Measurements from ENCODE around the gene PAM. TPM values are rescaled to one million over a fixed set of nuclear protein-coding genes. Genes with fewer than 3 reads are reported as not detected.

PAM gene
- polyA plus RNA-seq, 1 donor from 2014 or later, result 363 TPM

DNA sequence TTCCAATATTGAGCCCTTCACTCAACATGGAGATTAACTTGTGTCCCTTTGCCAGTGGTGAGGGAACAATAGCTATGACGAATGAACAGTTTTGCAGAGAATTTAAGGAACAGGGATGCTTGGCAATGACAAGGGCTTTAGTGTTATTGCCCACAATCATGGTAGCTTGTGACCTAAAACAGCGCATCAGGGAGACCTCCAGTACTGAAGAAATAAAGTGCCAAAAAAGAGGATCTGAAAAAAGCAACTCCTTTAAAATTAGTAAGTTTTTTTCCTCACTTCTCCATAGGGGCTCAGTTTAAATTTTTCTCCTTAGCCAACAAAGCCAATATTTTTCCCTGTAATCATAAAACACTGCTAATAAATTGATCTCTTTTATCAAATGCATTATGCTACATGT is 41.8 kb upstream of the PAM start:
- Histone ChIP-seq H3K79me2 (replicated peaks; ENCODE audit: insufficient read depth, low read length) (no peaks in the 10 kb centered on the region), H3F3A (ENCODE audit: insufficient read depth, low read length, poor library complexity, severe bottlenecking) (no peaks in the 10 kb centered on the region), H3K9me3 (ENCODE audit: low read length) (no peaks in the 10 kb centered on the region), H2AFZ (ENCODE audit: low read depth, low read length) (no peak overlapping the region), H3K9ac (ENCODE audit: low read length) (no peak overlapping the region), H4K20me1 (ENCODE audit: insufficient read depth) (no peaks in the 10 kb centered on the region), H3K27ac (ENCODE audit: low read length) (no peak overlapping the region), H3K4me2 (ENCODE audit: low read length) (no peak overlapping the region), H3K4me3 (ENCODE audit: low read length) (no peak overlapping the region), H3K27me3 (ENCODE audit: insufficient read depth, low read depth, low read length) (no peaks in the 10 kb centered on the region), H3K36me3 (ENCODE audit: insufficient read depth, low read length) (no peaks in the 10 kb centered on the region), H3K9me2 (ENCODE audit: insufficient read depth, low read length) (no peaks in the 10 kb centered on the region)
- TF ChIP-seq TAF1 (IDR thresholded peaks at IDR 0.05; ENCODE audit: low read depth) (no peak), SMC3 (conservative IDR thresholded peaks at IDR 0.05; ENCODE audit: poor library complexity) (no peak), EZH2 (IDR thresholded peaks at IDR 0.05; ENCODE audit: borderline replicate concordance, insufficient read depth, low read length, poor library complexity, severe bottlenecking) (no peak), MXI1 (conservative IDR thresholded peaks at IDR 0.05; ENCODE audit: poor library complexity, severe bottlenecking) (no peak), EP300 (conservative IDR thresholded peaks at IDR 0.05; ENCODE audit: poor library complexity, severe bottlenecking) (no peak), POLR2AphosphoS5 (IDR thresholded peaks at IDR 0.05) (no peak)
- TF ChIP-seq, protein P1, sequence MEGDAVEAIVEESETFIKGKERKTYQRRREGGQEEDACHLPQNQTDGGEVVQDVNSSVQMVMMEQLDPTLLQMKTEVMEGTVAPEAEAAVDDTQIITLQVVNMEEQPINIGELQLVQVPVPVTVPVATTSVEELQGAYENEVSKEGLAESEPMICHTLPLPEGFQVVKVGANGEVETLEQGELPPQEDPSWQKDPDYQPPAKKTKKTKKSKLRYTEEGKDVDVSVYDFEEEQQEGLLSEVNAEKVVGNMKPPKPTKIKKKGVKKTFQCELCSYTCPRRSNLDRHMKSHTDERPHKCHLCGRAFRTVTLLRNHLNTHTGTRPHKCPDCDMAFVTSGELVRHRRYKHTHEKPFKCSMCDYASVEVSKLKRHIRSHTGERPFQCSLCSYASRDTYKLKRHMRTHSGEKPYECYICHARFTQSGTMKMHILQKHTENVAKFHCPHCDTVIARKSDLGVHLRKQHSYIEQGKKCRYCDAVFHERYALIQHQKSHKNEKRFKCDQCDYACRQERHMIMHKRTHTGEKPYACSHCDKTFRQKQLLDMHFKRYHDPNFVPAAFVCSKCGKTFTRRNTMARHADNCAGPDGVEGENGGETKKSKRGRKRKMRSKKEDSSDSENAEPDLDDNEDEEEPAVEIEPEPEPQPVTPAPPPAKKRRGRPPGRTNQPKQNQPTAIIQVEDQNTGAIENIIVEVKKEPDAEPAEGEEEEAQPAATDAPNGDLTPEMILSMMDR (IDR thresholded peaks at IDR 0.05; ENCODE audit: poor library complexity, severe bottlenecking), result no peak

- no peaks in the 10 kb centered on the region for H3K9me3 ChIP-seq (ENCODE audit: low read length)
- H2AFZ ChIP-seq (ENCODE audit: low read depth, low read length), result no peak overlapping the region
- H3K4me3 ChIP-seq (ENCODE audit: low read length), result no peak overlapping the region
- H3K27ac ChIP-seq (ENCODE audit: low read length), result no peak overlapping the region
- H3F3A ChIP-seq (ENCODE audit: insufficient read depth, low read length, poor library complexity, severe bottlenecking), result no peaks in the 10 kb centered on the region
- H3K9ac ChIP-seq (ENCODE audit: low read length), result no peak overlapping the region
- no peak overlapping the region for H3K4me2 ChIP-seq (ENCODE audit: low read length)
- no peak for TF ChIP-seq SMC3 (conservative IDR thresholded peaks at IDR 0.05; ENCODE audit: poor library complexity)
- no peaks in the 10 kb centered on the region for H3K27me3 ChIP-seq (ENCODE audit: insufficient read depth, low read depth, low read length)
- H3K9me2 ChIP-seq (ENCODE audit: insufficient read depth, low read length), result no peaks in the 10 kb centered on the region
- no peaks in the 10 kb centered on the region for H3K79me2 ChIP-seq (replicated peaks; ENCODE audit: insufficient read depth, low read length)
- no peaks in the 10 kb centered on the region for H4K20me1 ChIP-seq (ENCODE audit: insufficient read depth)
- H3K36me3 ChIP-seq (ENCODE audit: insufficient read depth, low read length), result no peaks in the 10 kb centered on the region
Measured at GRCh38 chr5:102713682-102714231, 41.3 kb upstream of the PAM start.

DNA sequence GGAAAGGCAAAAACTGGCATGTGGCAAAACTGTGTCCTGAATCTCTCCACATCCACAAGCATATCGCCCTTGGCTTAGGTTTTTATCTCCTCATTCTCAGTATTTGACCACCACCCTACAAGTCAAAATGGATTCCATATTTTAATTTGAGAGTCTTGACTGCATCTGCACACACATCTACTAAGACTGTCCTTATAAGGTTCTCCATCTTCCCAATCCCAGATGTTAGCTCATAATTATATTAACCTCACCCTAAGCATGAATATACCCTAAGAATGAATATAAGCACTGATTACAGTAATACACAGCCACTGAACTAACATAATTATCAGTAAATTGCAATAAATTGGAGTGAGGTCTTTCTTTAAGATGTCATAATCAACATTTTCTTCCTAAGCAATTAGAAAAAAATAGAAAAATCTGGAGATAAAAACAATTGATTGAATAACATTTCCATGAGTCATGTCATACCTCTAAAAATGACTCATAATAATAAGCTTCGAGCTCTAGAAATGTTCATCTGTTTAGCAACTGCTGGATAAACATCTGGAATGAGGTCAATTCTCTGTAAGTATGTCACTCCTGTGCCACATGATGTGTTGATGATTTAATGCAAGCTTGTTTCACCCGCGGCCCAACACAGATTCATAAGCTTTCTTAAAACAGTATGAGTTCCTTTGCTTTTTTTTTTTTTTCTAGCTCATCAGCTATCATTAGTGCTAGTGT is 39.9 kb upstream of the PAM start:
- Histone ChIP-seq H4K20me1 (ENCODE audit: insufficient read depth) (no peaks in the 10 kb centered on the region), H3K4me3 (ENCODE audit: low read length) (no peak overlapping the region), H2AFZ (ENCODE audit: low read depth, low read length) (no peak overlapping the region), H3K79me2 (replicated peaks; ENCODE audit: insufficient read depth, low read length) (no peaks in the 10 kb centered on the region), H3K36me3 (ENCODE audit: insufficient read depth, low read length) (no peaks in the 10 kb centered on the region), H3K9ac (ENCODE audit: low read length) (no peak overlapping the region), H3K4me2 (ENCODE audit: low read length) (no peak overlapping the region), H3K9me2 (ENCODE audit: insufficient read depth, low read length) (no peaks in the 10 kb centered on the region), H3K27me3 (ENCODE audit: insufficient read depth, low read depth, low read length) (no peaks in the 10 kb centered on the region), H3K27ac (ENCODE audit: low read length) (no peak overlapping the region), H3K9me3 (ENCODE audit: low read length) (no peaks in the 10 kb centered on the region), H3F3A (ENCODE audit: insufficient read depth, low read length, poor library complexity, severe bottlenecking) (no peaks in the 10 kb centered on the region)
- TF ChIP-seq EZH2 (IDR thresholded peaks at IDR 0.05; ENCODE audit: borderline replicate concordance, insufficient read depth, low read length, poor library complexity, severe bottlenecking) (no peak), EP300 (conservative IDR thresholded peaks at IDR 0.05; ENCODE audit: poor library complexity, severe bottlenecking) (no peak), POLR2AphosphoS5 (IDR thresholded peaks at IDR 0.05) (no peak), SMC3 (conservative IDR thresholded peaks at IDR 0.05; ENCODE audit: poor library complexity) (no peak), RAD21 (conservative IDR thresholded peaks at IDR 0.05) (no peak), TAF1 (IDR thresholded peaks at IDR 0.05; ENCODE audit: low read depth) (no peak), MXI1 (conservative IDR thresholded peaks at IDR 0.05; ENCODE audit: poor library complexity, severe bottlenecking) (no peak), REST (IDR thresholded peaks at IDR 0.05; ENCODE audit: borderline replicate concordance) (no peak)
- TF ChIP-seq, protein P1 (IDR thresholded peaks at IDR 0.05; ENCODE audit: poor library complexity, severe bottlenecking), result no peak

Measured in neural cell (in vitro differentiated cells).